CD4-positive, alpha-beta T cell treated with Interleukin-10 for 1 hour (primary cell): ENCODE data around the gene RIMS3.
"Not testable (repeated sequence)": the region's sequence is repeated elsewhere in the genome, so short reads cannot be mapped to it uniquely, and the experiment has no call there.

Source experiments
- DNase-seq: peaks from one replicate; pipeline ENCODE4 v3.0.0-alpha.2; 2020

The RIMS3 gene

DNA sequence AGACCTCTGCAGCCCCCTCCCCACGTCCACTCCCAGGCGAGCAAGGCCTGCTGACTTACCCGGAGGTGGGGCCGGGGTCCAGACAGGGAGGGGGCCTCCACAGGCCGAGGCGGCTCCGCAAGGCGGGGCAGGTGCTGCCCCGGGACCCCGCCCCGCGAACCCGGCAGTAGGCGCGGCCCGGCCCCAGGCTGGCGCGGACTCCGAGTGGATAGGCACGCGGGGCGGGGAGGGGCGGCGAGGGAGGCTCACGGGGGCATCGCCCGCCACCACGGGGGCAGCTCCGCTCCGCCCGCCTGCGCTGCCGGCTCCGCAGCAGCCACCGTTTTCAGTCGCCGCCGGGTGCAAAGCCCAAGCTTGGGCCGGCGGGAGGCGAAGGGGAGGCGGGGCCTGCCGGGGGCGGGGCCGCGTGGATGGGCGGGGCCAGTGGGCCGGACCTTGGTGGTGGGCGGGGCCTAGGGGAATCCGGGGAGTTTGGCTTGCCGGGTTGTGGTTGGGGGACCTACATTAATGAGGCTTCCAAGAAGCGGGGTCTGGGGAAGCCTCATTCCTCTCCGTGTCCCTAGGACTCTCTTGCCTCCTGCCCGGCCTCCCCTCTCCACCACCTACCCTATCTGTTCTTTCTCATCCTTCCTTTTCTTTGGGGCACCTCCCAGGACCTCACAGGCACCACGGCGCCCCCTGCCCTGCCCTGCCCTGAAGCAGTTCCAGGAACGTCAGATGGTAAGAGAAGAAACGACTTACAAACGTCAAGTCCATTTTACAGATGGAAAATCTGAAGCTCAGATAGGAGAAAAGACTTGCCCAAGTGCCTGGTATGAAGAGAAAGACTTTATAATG is at the start of gene RIMS3:
Gene RIMS3 (minus strand): TSS at position 348 of the 837 bp plus-strand sequence. CDS start 23,757 bp downstream, outside the sequence.
- DNase-seq, result peak; percentile 88

DNA sequence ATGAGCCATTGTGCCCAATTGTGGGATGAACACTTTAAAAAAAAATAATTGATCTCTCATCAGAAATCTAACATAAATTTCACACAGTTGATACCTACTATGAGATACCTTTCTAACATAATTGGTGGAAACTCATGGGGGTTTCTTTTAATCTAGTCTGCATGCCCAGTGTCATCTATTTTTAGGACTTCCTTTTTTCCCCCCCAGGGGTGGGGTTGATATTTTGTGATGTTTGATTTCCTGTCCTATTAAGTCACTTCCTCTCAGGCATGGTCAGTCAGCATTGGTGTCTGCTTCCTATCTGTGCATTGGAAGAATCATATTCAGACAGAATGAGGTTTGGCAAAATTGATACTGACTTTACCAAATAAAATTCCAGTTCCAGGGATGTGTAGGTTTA is 47.5 kb upstream of the RIMS3 start:
- DNase-seq, result peak; percentile 75

DNA sequence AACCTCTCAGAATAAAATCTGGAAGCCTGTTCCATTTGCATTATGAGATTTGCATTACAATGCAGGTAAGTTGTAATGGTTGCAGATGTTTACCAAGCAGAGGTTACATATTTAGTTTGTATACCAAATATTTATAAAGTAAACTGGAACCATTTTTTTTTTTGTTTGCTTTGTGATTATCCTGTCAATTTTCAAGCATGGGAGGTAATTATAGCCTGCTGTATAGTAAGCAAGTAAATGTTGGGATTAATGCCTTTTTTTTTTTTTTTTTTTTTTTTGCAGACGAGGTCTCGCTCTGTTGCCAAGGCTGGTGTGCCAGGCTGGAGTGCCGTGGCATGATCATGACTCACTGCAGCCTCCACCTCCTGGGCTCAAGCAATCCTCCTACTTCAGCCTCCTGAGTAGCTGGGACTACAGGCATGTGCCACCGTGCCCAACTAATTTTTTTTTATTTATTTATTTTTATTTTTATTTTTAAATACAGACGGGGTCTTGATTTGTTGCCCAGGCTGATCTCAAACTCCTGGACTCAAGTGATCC is 47.0 kb upstream of the RIMS3 start:
- DNase-seq, result no peak

DNA sequence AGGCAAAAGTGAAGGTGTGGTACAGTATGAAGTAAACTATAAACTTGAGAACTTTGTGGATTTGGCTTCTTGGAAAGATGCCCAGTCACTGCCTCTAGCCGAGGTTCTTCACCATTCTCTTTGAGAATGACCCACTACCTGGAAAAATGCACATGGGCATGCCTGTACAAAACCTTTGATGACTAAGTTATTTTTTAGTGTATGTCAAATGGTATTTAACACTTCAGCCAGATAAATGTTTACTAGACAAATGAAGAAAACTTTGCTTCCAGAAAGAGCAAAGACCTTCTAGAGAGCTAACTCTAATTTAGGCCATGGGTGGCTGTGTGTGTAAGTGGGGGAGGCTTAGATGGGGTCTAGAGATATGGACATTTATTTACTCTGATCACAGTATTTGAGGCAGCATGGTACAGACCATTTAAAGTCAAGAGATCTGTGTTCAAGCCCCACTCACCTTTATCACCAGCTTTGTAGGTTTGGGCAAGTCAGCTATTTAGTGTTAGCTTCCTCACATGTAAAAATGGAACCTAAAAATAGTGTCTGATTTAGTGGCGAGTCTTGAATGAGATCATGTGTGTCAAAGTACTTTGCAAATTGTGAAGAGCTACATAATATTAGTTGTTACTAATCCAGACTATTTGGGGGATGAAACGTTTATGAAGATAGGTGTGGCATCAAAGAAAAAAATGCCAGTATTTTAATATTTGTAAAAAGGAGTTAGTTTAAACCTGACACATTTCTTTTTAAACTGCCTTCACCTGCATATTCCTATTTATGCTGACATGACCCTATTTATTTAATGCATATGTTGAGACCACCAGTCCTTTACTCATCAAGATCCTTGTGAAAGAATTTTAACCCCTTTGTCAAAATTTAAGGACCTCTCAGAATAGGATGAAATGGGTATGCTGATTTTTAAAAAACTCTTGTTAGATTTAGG is 46.3 kb upstream of the RIMS3 start:
- DNase-seq, result no peak

DNA sequence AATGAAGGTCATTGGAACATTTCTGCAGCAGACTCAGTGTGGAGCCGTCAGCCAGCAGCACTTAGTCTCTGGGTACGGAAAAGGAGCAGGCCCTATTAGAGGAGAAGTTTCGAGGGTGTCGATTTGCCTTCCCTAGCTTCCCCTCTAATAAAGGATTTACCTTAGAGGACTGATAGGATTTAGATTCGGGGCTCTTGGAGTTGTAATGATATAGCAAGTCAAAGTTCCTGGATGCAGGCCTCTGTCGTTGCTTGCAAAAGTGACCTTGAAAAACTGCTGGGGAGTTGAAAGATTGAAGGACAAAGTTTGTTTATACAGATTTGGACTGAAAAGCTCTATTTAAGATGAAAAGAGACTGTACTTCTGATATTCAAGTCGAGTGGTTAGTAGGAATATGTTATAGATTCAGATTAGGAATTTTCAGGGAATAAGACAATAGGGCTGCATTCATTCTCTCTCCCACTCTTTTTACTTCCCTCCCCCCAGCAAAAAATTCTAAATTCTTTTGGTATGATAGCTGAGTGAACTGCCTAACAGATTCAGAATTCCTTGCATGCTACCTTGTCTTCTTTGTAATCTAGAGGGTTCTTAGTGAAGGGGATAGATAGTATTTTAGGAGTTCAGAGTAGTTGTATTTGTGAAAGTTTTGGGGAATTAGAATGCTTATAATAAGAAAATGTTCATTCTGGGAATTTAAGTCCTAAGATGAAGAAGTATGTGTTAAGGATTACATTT is 45.3 kb upstream of the RIMS3 start:
- no peak for DNase-seq

DNA sequence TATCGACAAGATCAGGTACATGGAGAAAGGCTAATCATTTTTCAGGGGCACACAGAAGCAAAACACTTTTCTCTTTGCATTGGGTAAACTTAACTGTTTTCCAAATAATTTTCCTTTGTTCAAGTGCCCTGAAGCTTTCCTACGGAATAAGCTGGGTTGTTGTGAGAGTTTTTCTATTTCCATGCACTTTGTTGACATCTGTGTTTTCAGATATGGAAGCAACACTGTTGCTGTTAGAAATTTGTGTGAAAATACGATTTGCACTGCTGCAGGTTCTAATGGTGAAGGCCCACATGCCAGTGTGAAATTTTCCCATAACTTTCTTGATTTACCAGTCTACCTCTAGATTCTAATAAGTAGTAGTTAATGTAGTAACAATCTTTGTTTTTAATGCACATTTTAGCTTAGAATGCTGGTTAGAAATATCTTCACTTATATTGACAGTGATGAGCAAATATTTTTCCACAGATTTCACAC is 44.4 kb upstream of the RIMS3 start:
- no peak for DNase-seq

DNA sequence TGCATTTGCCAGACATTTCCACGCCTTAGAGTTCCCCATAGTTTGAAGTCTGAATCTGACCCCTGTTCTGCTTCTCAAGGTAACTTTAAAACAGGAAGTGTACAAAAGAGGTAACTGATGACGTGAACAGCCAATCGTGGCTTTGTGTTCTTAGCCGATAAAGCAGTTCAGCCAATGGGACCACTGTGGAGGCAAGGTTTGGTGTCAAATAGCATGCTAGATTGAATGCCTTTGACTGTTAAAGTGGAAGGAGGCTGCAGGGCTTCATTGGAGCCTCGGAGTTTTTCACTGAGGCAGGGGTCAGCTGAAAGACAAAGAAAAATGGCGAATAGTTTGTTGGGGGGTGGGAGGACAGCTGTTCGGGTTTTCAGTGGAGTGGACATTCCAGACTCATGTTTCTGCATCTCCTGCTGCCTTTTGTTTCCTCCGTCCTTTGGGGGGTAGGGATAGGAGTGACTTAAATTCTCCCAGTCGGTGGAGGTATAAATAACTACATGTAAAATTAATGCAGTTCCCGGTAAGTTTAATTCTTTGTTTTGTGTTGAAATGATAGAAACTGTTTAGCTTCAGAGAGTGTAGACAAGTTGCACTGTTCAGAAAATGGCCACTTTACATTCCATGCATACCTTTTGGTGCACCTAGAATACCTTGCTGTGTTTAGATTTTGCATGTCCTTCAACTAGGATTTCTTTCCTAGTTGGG is 43.8 kb upstream of the RIMS3 start:
- peak; percentile 87 for DNase-seq

DNA sequence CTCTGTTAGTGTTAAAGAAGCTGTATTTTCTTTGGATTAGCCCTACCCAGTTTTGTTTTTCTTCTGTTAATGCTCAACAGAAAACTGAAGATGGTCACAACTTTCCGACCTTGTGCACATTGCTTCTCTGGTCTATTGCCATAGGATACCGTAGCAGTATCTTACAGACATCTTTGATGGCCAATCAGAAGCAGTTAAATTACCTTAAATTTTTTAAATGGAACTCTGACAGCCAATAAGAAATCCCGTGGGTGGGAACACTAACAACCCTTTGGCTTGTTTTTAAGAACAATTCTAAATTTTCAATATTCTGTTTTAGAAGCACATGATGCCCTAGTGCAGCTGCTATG is 43.2 kb upstream of the RIMS3 start:
- peak; percentile 75 for DNase-seq

DNA sequence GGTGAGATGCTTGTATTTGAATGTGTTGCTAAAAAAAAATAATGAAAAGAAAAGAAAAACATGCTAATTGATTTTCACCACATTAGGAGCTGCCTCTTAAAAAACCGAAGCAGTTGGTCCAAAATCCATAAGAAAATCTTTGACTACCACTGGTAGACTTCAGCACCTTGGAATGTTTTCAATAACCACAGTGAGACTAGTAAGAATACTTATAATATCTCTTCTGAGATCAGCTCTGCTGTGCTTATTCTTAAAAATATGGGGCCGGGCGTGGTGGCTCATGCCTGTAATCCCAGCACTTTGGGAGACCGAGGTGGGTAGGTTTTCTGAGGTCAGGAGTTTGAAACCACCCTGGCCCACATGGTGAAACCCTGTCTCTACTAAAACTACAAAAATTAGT is 41.1 kb upstream of the RIMS3 start:
- no peak for DNase-seq

DNA sequence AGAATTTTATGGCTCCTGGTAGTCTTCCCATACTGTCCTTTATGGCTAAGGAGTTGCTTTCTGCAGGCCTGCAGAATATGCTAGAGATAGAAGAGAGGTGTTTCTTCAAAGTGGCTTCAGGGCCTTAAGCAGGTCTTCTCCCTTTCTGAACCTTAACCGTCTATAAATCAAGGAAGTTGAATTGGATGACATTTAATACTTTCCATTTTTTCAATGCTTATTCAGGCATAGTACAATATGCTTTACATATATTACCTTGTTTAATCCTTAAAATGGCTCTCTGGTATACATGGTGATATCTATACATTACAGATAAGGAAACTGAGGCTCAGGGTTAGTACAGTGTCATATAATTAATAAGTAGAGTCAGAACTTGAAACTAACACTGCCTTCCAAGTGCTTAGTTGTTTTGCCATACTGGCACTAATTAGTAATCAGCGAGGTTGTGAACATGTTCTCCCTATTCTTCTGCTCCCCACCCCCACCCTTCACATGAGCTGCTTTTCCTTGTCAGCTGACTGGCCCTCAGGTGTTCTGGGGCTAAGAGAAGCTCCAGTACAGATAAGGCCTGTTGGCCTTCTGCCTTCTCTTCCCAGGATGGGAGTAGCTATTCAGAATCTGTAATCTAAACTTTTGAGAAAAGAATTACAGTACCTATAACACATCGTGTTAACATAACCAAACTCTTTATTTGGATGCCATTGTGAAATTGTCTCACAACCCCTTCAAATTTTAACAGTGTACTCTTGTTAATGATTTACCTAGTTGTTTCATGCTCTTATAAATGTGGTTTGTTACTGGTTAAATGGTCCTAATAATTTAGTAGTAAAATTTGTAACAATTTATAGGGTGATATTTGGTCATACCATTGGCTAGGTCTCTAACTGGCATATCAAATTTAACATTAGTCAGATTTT is 39.6 kb upstream of the RIMS3 start:
- no peak for DNase-seq

DNA sequence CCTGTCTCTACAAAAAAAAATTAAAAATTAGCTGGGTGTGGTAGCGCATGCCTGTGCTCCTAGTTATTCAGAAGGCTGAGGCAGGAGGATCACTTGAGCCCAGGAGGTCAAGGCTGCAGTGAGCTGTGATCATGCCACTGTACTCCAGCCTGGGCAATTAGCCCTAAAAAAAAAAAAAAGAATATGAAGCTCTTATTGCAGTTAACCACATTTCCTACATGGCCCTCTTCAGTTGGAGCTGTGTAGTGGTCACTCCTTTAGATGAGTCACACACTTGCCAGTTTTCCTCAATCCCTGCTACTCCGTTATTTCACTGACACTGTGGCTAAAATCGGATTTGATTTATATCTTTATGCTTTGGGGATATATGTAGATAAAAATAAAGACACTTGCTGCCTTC is 37.8 kb upstream of the RIMS3 start:
- DNase-seq, result no peak

DNA sequence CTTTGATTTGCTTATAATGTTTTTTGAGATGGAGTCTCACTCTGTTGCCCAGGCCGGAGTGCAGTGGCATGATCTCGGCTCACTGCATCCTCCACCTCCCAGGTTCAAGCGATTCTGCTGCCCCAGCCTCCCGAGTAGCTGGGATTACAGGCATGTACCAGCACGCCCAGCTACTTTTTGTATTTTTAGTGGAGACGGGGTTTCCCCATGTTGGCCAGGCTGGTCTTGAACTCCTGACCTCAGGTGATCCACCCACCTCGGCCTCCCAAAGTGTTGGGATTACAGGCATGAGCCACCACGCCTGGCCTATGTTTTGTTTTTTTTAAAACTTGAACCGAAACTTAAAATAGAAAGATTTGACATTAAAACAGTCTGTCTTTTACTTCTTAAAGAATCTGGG is 37.3 kb upstream of the RIMS3 start:
- not testable (repeated sequence) for DNase-seq

DNA sequence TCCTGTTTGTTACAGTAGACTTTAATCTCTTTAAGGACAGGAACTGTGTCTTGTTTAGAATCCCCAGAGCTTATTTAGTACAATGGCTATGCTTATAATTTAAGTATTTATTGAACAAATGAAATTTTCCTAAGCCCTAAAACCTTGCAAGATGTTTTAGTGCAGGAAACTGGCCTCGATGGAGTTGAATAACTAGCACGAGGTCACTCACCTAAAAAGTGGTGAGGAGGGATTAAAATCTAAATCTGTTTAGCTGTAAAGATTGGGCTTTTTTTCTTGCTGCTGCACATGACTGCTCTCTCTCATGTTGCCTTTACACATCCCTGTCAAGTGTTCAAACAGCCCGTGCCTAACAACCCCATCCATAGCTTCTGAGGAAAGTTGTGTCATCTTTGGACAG is 36.2 kb upstream of the RIMS3 start:
- no peak for DNase-seq

DNA sequence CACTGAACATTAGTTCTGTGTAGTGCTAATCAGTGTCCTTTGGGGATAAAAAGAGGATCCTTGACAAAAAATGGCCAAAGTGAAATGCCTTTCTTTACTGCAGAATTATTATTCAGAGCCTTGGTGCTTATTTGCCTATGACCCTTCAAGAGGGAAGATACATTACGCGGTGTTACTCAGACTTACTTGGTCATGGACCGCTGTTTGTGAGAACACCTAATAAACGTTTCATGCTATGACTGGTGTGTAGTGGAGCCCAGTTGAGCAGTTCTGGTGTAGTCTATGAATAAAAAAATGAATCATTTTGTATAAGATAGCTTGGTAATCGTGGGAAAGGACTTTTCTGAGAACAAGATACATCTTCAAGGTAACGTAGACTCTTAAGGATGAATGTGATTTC is 34.3 kb upstream of the RIMS3 start:
- DNase-seq, result no peak

DNA sequence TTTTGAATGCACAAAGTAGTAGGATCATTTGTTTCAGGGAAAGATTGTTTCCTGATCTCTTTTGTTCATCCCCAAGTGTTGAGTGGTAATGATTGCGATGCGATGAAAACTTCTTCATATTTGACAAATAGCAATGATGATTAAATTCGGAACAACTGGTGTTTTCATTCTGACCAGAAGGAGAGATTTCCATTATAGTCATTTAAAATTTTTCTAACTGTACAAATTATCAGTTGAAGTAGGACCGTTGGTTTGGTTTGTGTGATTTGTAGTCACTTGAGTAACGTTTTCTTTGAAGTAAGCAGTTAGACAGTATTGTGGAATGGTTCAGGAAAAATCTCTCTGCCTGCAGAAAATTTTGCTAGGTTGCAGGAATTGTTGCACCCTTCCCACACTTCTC is 32.0 kb upstream of the RIMS3 start:
- no peak for DNase-seq

DNA sequence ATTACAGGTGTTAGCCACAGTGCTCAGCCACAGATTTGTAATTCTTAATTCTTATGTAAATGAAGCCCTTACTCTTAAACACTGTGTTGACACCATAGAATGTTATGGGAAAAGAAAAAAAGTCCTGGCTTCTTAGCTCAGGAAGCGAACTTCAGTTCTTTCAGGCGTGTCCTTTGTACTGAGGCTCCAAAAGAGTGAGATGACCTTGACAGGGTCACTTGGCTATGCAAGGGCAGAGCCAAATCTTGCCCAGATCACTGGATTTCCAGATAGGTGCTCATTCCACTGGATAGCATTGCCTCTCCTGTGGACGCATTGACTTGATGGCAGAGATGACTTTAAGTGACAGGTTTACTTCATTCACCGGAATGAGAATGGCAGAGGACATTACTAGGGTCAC is 30.8 kb upstream of the RIMS3 start:
- no peak for DNase-seq

DNA sequence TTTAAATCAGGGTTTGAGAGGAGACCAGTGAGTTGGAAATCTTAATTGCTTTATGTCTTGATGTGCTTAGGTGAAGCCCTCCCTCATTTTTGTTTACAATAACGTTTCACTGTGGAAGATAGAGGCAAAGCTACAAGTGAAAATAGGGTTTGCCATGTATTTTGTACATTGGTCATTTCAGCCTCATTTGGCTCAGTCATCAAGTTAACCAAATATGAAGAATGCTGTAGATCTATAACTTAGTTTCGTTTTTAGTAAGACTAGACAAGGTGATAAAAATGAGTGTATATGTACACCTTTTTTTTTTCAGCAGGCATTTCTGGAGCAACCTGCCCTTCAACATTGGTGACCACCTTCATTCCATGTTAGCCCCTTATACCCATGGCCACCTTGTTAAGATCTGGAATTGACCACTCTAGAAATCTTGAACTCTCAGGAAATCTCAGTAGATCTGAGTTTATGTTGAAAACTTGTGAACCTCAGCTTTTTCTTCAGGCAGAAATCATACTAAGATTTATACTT is 28.9 kb upstream of the RIMS3 start:
- DNase-seq, result peak; percentile 22

DNA sequence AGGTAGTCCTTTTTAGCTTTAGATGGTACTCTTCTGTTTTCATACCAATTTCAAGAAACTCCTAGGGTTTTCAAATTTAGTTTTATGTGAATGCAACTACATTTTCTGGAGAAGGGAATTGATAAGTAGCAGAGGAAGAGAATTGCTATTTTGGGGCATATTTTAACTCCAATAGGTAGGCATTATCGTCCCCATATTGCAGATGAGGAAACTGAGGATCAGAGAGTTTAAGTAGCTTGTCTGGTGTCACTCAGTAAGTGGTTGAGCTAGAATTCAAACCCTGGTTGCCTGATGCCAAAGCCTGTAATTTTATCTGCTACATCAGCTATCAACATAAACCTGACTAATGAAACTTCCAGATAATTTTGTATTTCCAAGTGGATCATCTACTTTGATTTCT is 27.9 kb upstream of the RIMS3 start:
- no peak for DNase-seq

DNA sequence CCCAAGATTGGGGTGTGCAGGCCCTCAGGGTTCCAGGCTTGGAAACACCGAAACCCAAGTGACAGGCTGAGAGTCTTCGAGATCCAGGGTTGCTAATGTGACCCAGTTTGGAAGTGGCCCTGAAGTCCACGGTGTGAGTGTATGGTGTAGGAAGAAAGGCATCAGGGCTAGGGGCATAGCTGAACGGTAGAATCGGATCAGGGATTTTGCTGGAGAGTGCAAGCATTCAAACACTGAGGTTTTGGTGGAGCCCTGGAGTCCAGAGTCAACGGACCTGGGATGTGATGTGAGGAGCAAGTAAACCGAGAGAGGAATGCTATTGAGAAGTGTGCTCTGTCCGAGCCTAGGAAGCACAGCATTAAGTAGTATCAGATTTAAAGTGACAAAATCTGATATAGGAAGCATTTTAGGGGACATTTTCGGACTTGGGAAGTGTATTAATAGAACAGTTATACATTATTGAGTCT is 27.0 kb upstream of the RIMS3 start:
- DNase-seq, result no peak

DNA sequence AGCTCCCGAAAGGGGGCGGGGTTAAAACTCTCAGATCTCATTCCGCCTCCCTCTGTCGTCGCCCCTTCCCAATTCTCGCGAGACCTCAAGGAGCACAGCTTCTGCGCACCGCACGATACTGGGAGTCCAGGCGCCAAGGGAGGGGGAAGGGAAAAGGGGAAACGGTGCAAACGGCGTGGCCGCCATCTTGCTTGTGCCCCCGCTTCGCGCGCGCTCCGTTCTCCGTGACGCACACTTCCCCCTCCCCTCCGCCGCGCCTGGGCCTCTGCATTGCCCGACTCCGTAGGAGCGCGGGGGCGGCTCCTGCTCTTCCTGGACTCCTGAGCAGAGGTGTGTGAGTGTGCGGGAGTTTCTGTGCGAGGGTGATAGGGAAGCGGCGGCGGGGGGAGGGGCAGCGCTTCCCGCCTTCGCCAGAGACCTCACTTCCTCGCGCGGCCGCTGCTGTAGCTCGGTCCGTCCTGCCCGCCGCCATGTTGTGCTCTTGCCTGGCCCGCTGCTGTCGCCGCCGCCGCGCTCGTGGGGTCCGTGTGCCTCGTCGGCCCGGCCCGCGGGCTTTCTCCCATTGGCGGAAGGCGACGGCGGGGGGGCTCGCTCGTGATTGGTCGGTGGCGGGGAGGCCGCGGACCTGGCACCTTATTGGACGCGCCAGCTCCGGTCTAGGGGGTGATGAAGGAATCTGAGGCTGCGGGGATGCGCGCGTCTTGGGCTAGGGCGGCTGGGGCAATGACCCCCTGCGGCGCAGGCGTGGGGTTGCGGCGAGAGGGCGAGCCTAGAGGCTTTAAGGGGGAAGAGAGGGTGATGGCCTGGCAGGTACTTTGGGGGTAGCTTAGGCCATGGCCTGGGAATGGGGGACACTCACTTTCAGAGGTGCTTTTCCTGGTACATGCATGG is 26.3 kb upstream of the RIMS3 start, which contains the start of gene NFYC:
Gene NFYC (plus strand): TSS at position 167 of the 891 bp plus-strand sequence. CDS start 47,140 bp downstream, outside the sequence.
- DNase-seq, result peak; percentile 98
